ENCODE measurements around the gene UBA6. TPM values are rescaled to one million over a fixed set of nuclear protein-coding genes. Genes with fewer than 3 reads are reported as not detected.

Gene UBA6
- total RNA-seq, 1 donor from 2014 or later, result 146 TPM

DNA sequence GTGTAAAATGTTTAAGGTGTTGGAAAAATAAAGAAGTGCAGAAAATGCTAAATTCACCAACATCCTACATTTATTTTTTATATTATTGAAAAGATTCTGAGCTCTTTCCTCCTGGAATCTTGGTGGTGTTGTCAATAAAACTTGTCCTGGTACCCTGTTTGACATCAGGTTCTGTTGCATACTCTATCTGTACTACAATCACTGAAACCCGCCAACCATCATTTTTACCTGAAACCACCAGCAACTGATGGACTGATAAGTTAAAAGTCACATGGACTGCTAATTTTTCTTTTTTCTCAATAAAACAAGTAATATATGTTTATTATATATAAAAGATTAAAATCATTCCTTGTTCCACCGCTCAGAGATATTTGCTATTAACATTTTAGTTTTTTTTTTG is 119.0 kb downstream of the UBA6 start:
- H3K36me3 ChIP-seq (ENCODE audit: control insufficient read depth, insufficient read depth, low read length), result no peaks in the 10 kb centered on the region
- TF ChIP-seq, protein P1, sequence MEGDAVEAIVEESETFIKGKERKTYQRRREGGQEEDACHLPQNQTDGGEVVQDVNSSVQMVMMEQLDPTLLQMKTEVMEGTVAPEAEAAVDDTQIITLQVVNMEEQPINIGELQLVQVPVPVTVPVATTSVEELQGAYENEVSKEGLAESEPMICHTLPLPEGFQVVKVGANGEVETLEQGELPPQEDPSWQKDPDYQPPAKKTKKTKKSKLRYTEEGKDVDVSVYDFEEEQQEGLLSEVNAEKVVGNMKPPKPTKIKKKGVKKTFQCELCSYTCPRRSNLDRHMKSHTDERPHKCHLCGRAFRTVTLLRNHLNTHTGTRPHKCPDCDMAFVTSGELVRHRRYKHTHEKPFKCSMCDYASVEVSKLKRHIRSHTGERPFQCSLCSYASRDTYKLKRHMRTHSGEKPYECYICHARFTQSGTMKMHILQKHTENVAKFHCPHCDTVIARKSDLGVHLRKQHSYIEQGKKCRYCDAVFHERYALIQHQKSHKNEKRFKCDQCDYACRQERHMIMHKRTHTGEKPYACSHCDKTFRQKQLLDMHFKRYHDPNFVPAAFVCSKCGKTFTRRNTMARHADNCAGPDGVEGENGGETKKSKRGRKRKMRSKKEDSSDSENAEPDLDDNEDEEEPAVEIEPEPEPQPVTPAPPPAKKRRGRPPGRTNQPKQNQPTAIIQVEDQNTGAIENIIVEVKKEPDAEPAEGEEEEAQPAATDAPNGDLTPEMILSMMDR (IDR thresholded peaks at IDR 0.05; ENCODE audit: insufficient read depth, low read length, poor library complexity, severe bottlenecking), result no peak
- H3K27me3 ChIP-seq (ENCODE audit: control insufficient read depth, insufficient read depth, low read length), result no peaks in the 10 kb centered on the region
- DNase-seq (ENCODE audit: low read depth), result no peak
- no peak overlapping the region for H3K4me3 ChIP-seq (ENCODE audit: low read depth, low read length)

DNA sequence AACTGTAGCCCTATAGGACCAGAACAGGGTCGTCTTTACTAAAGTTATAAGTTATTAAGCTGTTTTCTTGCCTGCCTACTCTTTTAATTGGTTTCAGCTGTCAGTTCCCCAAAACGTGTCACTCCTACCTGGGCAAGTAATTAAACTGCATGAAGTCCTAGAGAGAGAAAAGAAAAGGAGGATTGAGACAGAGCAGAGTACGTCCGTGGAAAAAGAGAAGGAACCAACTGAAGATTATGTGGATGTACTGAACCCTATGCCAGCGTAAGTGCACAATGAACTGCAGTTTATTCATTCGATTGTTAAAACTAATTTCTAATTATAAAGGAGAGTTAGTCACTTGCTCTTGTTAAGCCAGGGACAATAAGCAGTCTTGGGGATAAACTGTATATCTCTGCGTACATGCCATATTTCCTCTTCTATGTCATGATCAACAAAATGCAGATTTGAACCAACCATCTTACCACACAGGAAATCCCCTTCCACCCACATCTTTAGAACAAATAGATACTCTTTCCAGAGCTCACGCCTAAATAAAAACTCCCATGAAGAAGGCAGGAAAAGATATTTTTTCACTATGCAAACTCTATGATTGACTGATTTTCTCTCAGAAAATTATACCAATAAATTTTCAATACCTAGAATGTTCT is 119.6 kb downstream of the UBA6 start:
- Histone ChIP-seq H3K27me3 (ENCODE audit: control insufficient read depth, insufficient read depth, low read length) (no peaks in the 10 kb centered on the region), H3K36me3 (ENCODE audit: control insufficient read depth, insufficient read depth, low read length) (no peaks in the 10 kb centered on the region), H3K4me3 (ENCODE audit: low read depth, low read length) (no peak overlapping the region)
- no peak for DNase-seq (ENCODE audit: low read depth)
- TF ChIP-seq, protein P1 (IDR thresholded peaks at IDR 0.05; ENCODE audit: insufficient read depth, low read length, poor library complexity, severe bottlenecking), result no peak

GRCh38 chr4:67580577-67580976 is 120.4 kb downstream of the UBA6 start:
- TF ChIP-seq, protein P1 (IDR thresholded peaks at IDR 0.05; ENCODE audit: insufficient read depth, low read length, poor library complexity, severe bottlenecking), result no peak
- DNase-seq (ENCODE audit: low read depth), result no peak
- no peaks in the 10 kb centered on the region for H3K36me3 ChIP-seq (ENCODE audit: control insufficient read depth, insufficient read depth, low read length)
- no peaks in the 10 kb centered on the region for H3K27me3 ChIP-seq (ENCODE audit: control insufficient read depth, insufficient read depth, low read length)
- no peak overlapping the region for H3K4me3 ChIP-seq (ENCODE audit: low read depth, low read length)

DNA sequence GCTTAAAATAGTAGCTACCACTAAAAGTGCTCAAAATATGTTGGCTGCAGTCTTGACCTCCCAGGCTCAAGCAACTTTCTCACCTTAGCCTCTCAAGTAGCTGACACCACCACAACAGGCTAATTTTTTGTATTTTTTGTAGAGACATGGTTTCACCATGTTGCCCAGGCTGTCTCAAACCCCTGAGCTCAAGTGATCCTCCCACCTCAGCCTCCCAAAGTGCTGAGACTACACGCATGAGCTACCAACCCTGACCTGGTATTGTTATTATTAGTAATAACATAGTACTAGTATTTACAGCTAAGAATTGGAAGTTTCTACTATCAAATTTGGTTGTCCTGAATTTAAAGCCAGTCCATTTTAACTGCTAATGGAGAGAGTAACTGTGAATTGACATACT is 124.4 kb downstream of the UBA6 start:
- TF ChIP-seq, protein P1 (IDR thresholded peaks at IDR 0.05; ENCODE audit: insufficient read depth, low read length, poor library complexity, severe bottlenecking), result no peak
- no peak for DNase-seq (ENCODE audit: low read depth)
- H3K36me3 ChIP-seq (ENCODE audit: control insufficient read depth, insufficient read depth, low read length), result no peaks in the 10 kb centered on the region
- no peaks in the 10 kb centered on the region for H3K27me3 ChIP-seq (ENCODE audit: control insufficient read depth, insufficient read depth, low read length)
- H3K4me3 ChIP-seq (ENCODE audit: low read depth, low read length), result no peak overlapping the region

DNA sequence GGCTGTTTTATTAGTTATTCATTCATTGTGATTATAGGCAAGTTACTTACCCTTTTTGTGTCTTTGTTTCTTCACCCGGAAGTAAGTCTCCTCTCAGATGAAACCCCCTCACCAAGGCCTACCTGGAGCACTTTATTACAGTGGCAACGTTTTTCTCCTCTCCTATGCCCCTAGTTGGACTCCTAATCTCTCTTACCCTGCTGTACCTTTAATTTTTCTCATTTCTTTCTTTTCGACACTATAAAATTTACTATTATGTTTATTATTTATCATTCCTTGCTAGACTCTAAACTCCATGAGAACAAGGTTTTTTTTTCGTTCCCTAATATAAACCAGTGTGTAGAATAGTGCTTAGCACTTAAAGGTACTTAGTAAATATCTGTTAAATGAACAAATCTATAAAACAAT is 124.9 kb downstream of the UBA6 start:
- DNase-seq (ENCODE audit: low read depth), result no peak
- Histone ChIP-seq H3K4me3 (ENCODE audit: low read depth, low read length) (no peak overlapping the region), H3K27me3 (ENCODE audit: control insufficient read depth, insufficient read depth, low read length) (no peaks in the 10 kb centered on the region), H3K36me3 (ENCODE audit: control insufficient read depth, insufficient read depth, low read length) (no peaks in the 10 kb centered on the region)
- TF ChIP-seq, protein P1 (IDR thresholded peaks at IDR 0.05; ENCODE audit: insufficient read depth, low read length, poor library complexity, severe bottlenecking), result no peak
